Panc1 (cell line): Measurements from ENCODE around the gene ANKRD23.

Experiments
- CTCF ChIP-seq: fragments of 450-650 bp; IDR thresholded peaks from 2 replicates; pipeline ENCODE4 v1.5.1; 2017; ENCODE audit warnings: mild to moderate bottlenecking
- REST ChIP-seq, 2 experiments: IDR thresholded peaks; 2 replicates each; pipeline ENCODE4 v1.6.1; 2011 to 2012; ENCODE audit warnings: low read depth in 2 of 2, control low read depth in 1 of 2, low read length in 1 of 2, mild to moderate bottlenecking in 1 of 2, moderate library complexity in 1 of 2; ENCODE audit not compliant: insufficient read depth in 1 of 2
- TCF7L2 ChIP-seq: IDR thresholded peaks from 2 replicates; pipeline ENCODE4 v1.6.1; 2011; ENCODE audit warnings: mild to moderate bottlenecking, low read depth, low read length, inconsistent platforms

- TF ChIP-seq CTCF (no peak), TCF7L2 (no peak), REST (IDR thresholded peaks at IDR 0.05; ENCODE audit: insufficient read depth in 1 of 2, low read depth in 2 of 2, low read length in 1 of 2) (no peak)
These were observed 39.1 kb upstream of the ANKRD23 start for GRCh38 chr2:96882906-96883305.
